ENCODE data around the gene HERC2.
"Not testable (repeated sequence)": the region's sequence is repeated elsewhere in the genome, so short reads cannot be mapped to it uniquely, and the experiment has no call there.

DNA sequence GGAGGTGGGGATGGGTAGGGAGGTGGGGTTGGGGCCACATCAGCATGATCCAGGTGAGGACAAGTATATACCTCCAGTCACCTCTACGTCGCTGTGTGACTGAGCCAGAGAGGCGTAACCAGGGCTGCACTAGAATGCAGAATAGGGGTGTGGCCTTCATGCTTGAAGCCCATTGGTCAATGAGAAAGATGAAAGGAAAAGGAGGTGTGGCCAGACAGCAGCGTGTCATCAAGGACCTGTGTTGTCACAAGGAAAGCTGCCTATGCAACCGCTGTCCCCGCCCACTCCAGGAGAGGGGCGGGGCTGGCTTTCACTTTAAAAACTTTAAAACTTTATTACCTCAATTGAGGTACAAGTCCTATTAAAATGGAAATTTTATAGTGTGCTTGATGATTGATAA lies 36.0 kb upstream of the HERC2 start, which contains the start of gene GOLGA6L24:
- TF ChIP-seq JUND (IDR thresholded peaks at IDR 0.05; ENCODE audit: borderline replicate concordance, low read depth, low read length); JUND (tag; IDR thresholded peaks at IDR 0.05; ENCODE audit: borderline replicate concordance, low read depth, low read length); ARHGAP35 (IDR thresholded peaks at IDR 0.05; ENCODE audit: partially characterized antibody); ASH1L (IDR thresholded peaks at IDR 0.05; ENCODE audit: borderline replicate concordance, low read depth, partially characterized antibody); EP300 (IDR thresholded peaks at IDR 0.05; ENCODE audit: low read length); POLR2AphosphoS5 (IDR thresholded peaks at IDR 0.05; ENCODE audit: control insufficient read depth, insufficient read depth, low read depth, low read length); PHF8 (IDR thresholded peaks at IDR 0.05; ENCODE audit: borderline replicate concordance, low read length); FIP1L1 (IDR thresholded peaks at IDR 0.05; ENCODE audit: low read depth, low read length, poor library complexity, severe bottlenecking): not testable (repeated sequence)
- TF ChIP-seq, protein P1, sequence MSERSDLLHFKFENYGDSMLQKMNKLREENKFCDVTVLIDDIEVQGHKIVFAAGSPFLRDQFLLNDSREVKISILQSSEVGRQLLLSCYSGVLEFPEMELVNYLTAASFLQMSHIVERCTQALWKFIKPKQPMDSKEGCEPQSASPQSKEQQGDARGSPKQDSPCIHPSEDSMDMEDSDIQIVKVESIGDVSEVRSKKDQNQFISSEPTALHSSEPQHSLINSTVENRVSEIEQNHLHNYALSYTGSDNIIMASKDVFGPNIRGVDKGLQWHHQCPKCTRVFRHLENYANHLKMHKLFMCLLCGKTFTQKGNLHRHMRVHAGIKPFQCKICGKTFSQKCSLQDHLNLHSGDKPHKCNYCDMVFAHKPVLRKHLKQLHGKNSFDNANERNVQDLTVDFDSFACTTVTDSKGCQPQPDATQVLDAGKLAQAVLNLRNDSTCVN (CRISPR knock-in tag; IDR thresholded peaks at IDR 0.05) = not testable (repeated sequence)
- TF ChIP-seq, protein P2, sequence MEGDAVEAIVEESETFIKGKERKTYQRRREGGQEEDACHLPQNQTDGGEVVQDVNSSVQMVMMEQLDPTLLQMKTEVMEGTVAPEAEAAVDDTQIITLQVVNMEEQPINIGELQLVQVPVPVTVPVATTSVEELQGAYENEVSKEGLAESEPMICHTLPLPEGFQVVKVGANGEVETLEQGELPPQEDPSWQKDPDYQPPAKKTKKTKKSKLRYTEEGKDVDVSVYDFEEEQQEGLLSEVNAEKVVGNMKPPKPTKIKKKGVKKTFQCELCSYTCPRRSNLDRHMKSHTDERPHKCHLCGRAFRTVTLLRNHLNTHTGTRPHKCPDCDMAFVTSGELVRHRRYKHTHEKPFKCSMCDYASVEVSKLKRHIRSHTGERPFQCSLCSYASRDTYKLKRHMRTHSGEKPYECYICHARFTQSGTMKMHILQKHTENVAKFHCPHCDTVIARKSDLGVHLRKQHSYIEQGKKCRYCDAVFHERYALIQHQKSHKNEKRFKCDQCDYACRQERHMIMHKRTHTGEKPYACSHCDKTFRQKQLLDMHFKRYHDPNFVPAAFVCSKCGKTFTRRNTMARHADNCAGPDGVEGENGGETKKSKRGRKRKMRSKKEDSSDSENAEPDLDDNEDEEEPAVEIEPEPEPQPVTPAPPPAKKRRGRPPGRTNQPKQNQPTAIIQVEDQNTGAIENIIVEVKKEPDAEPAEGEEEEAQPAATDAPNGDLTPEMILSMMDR (IDR thresholded peaks at IDR 0.05 in 2 of 3, conservative IDR thresholded peaks at IDR 0.05 in 1 of 3; ENCODE audit: insufficient read depth in 2 of 3, low read depth in 1 of 3, low read length in 3 of 3) = not testable (repeated sequence)
